ENCODE data around the gene FOXK1. TPM values are rescaled to one million over a fixed set of nuclear protein-coding genes. Genes with fewer than 3 reads are reported as not detected.
A peak's percentile ranks its signal among the peaks of the same experiment; 100 is the strongest.
"Not testable (repeated sequence)": the region's sequence is repeated elsewhere in the genome, so short reads cannot be mapped to it uniquely, and the experiment has no call there.

FOXK1 gene
- total RNA-seq, 1 experiment from 2014 or later: 12.8 TPM

GRCh38 chr7:4667776-4668509, 14.2 kb upstream of the FOXK1 start:
- DNase-seq (ENCODE audit: low spot score): peak; percentile 85

DNA sequence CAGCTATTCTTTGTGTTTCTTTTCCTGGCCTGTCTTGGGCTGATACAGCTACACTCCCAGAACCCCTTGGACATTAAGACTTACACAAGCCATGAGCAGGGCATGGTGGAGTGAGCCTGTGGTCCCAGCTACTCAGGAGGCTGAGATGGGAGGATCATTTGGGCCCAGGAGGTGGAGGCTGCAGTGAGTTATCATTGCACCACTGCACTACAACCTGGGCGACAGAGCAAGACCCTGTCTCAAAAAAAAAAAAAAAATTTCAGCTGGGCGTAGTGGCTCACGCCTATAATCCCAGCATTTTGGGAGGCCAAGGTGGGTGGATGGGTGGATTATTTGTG, 13.6 kb upstream of the FOXK1 start:
- no peak for DNase-seq (ENCODE audit: low spot score)

DNA sequence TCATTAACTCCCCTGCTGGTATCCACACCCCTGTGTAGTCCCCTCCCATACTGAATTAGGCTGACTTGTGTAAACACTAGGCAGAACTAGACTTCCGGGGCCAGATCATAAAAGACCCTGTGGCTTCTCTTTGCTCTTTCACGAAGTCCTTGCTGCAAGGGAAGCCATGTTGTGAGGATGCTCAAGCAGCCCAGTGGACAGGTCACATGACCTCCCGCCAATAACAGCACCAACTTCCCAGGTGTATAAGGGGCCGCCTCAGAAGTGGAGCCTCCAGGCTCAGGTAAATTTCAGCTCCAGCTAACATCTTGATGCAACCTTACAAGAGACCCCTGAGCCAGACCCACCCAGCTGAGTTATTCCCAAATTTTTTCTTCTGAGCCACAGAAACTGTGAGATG, 11.3 kb upstream of the FOXK1 start:
- DNase-seq (ENCODE audit: low spot score): no peak

DNA sequence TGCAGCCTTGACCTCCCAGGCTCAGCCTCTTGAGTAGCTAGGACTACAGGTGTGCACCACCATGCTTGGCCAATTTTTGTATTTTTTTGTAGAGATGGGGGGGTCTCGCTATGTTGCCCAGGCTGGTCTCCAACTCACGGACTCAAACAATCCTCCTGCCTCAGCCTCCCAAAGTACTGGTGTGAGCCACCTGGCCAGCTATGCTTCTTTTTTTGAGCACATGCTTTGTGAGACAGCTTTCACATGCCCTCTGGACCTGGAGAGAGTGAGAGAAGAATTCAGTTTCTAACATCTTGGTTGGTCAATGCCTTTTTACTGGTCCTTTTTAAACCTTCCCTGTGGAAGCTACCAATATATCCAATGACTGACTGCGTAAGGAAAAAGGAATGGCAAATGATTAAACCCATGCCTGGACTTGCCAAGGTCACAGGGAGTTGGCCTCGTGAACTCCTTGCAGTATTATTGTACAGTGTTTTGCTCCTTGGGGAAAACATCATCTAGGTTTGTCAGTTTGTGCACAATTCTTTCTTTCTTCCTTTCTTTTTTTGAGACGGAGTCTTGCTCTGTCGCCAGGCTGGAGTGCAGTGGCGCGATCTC, 6.2 kb upstream of the FOXK1 start:
- DNase-seq (ENCODE audit: low spot score): no peak

DNA sequence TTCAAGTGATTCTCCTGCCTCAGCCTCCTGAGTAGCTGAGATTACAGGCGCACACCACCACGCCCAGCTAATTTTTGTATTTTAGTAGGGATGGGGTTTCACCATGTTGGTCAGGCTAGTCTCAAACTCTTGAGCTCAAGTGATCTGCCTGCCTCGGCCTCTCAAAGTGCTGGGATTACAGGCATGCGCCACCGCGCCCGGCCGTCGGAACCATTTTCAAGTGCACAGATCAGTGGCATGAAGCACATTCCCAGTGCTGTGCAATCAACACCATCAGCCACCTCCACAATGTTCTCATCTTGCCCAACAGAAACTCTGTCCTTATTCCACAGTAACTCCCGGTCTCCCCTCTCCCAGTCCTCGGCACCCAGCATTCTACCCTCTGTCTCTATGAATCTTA, 4.6 kb upstream of the FOXK1 start:
- DNase-seq (ENCODE audit: low spot score): not testable (repeated sequence)

DNA sequence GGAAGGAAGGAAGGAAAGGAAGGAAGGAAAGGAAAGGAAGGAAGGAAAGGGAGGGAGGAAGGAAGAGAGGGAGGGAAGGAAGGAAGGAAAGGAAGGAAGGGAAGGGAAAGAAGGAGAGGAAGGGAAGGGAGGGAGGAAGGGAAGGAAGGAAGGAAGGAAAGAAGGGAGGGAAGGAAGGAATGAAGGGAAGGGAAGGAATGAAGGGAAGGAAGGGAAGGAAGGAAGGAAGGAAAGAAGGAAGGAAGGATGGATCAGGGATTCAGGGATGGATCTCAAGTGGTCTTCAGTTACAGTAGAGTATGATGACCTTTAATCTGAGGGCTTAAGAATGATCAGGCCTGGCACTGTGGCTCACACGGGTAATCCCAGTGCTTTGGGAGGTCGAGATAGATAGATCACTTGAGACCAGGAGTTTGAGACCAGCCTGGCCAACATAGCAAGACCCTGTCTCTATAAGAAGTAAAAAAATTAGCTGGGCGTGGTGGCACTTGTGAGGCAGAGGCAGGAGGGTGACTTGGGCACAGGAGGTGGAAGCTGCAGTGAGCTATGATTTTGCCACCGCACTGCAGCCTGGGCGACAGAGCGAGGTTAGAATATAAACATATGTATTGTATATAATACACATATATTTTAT, 760 bp upstream of the FOXK1 start:
- no peak for DNase-seq (ENCODE audit: low spot score)

GRCh38 chr7:4682621-4683042, 537 bp downstream of the FOXK1 start:
- peak; percentile 73 for DNase-seq (ENCODE audit: low spot score)

DNA sequence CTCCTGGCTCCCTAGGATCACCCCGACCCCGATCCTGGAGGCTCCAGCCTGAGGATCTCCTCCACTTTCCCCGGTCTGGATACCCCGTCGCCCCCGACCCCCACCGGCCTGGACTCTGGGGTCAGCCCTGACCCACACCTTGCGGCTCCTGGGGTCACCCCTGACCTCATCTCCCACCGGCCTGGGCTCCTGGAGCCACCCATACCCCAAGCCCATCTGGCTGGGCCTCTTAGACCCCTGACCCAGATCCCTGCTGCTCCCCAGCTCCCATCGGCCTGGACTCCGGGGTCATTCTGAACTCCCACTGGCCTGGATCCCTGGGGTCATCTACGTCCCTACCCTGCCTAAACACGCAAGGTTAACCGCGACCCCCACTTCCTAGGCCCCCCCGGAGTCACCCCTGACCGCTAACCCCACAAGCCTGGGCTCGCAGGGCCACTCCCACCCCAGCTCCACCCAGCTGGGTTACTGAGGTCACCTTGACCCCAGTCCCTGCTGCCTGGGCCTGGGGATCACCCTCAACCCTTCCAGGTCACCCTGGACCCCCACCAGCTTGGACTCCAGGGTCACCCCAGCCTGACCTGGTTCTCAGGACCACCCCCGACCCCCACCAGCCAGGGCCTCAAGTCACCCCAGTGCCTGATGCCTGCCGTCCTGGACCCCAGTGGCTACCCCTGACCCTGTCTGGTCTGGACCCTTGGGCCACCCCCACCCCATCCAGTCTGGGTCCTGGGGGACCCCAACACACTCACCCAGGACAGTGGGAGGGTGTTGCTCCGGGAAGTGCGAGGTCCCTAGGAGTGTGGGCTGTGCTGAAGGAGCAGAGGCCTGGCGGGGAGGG, 1.2 kb downstream of the FOXK1 start:
- DNase-seq (ENCODE audit: low spot score): no peak

DNA sequence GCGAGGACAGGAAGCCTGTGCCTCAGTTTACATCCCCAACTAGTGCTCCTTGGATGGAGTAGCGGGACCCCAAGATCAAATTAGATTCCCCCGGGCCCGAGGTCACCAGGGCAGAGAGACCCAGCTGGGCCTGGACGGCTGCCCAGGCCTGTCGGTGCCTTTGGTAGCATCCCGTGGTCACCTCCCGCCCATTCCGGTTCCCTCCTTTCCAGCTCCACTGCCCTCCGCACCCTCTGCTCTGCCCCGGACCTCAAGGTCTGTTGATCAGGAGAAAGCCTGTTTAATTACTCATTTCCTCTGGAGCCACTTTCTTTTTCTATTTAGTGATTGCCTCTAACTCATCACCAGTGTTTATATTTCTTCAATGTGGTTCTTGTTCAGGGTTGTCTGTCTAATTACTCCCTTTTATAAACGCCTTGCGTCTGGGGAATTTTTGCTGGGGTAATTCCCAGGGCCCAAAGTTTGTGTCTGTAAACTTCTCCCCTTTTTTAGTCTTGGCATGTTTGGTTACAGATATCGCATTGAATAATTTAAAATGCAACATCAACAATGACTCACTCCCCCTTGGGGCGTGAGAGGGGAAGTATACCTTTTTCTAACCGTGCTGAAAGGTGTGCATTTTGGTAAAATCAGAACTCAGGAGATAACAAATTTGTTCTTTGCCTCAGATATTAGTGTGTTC, 1.9 kb downstream of the FOXK1 start:
- DNase-seq (ENCODE audit: low spot score): peak; percentile 86

DNA sequence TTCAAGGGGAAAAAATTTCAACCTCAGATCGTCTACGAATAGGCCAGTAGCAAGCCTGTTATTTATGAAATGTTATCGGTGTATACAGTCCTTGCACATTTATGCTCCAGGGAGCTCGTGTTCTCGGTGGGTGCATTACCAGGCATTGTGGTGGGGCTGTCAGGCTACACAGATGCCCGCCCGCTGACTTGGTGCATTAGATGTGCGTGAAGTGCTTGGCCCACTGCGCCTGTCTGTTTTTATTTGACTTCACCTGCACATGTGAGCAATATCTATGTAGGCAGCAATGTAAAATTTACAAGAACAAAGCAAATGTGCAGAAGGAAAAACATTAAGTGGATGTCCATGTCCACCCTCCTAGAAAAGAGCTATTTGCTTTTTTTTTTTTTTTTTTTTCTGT, 2.8 kb downstream of the FOXK1 start:
- DNase-seq (ENCODE audit: low spot score): no peak

DNA sequence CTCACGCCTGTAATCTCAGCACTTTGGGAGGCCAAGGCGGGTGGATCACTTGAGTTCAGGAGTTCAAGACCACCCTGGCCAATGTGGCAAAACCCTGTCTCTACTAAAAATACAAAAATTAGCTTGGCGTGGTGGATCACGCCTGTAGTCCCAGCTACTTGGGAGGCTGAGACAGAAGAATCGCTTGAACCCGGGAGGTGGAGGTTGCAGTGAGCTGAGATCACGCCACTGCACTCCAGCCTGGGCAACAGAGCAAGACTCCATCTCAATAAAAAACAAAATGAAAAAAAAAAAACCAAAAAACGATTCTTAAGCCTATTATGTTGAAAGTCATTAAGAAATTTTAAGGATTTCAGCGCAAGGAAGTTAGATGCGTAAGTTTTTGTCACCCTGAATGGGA, 3.6 kb downstream of the FOXK1 start:
- DNase-seq (ENCODE audit: low spot score): not testable (repeated sequence)

- no peak for DNase-seq (ENCODE audit: low spot score)
Observed at GRCh38 chr7:4687956-4688355, 5.9 kb downstream of the FOXK1 start.

- DNase-seq (ENCODE audit: low spot score): no peak
Observed at GRCh38 chr7:4689151-4689550, 7.1 kb downstream of the FOXK1 start.

DNA sequence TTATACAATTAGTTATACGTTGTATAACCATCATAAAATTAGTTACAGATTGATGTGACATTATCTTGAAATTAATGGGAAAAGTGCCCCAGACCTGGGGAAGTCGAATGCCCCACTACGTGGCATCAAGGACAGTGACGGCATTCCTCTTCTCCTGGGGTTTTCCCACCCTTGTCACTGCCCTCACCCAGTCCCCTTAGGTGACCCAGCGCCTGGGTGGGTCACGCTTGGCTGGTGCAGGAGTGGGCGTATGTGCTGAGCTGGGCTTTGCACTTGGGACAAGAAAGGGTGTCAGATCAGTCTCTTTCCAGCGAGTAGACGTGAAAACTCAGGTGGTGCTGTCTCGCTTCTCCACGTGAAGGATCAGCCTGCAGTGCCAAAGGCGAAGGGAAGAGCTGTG, 7.6 kb downstream of the FOXK1 start:
- no peak for DNase-seq (ENCODE audit: low spot score)

DNA sequence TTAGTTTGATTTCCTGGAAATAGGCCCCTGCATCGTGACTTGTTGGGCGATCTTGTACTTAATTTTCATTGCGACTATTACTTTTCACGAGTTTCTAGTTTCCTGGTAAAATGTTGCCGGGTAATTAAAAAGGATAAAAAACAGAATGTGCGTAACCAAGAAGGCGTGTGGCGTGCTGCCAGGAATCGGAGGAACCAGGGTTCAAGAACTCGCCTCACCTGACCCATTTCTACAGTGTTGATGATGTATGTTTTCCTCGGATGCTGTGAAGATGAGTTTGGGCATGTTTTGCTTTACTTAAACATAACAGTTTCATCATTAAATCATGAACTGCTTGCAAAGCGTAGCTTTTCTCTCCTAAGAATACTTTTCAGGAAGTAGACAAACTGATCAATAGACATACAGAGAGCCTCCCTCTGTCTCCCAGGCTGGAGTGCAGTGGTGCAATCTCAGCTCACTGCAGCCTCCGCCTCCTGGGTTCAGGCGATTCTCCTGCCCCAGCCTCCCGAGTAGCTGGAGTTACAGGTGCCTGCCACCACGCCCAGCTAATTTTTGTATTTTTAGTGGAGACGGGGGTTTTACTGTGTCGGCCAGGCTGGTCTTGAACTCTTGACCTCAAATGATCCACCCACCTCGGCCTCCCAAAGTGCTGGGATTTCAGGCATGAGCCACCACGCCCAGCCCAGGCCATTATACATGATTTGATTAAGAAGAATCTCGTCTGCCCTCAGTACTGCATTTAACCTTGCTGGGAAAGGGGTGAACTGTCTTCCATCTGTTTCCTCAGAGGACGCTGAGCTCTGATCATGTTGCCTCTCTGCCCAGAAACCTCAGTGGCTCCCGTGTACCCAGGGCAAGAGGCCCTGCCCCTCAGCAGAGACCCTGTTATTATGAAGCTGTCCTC, 9.1 kb downstream of the FOXK1 start:
- DNase-seq (ENCODE audit: low spot score): no peak

DNA sequence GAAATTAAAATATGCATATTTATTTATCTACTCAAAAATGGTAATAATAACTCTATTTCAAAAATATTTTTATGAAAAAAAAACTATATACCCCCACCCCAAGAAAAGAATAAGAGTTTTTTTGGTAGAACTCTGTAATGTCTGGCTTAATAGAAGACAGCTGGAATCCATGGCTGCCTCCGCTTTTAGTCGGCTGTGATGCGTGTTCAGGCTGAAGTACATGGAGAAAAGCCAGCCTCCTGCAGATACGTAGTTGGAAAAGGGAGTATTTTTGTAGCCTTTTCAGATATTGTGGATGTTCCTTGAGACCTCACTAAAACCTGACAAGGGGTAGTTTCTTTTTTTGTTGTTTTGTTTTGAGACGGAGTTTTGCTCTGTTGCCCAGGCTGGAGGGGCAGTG, 10.0 kb downstream of the FOXK1 start:
- no peak for DNase-seq (ENCODE audit: low spot score)

DNA sequence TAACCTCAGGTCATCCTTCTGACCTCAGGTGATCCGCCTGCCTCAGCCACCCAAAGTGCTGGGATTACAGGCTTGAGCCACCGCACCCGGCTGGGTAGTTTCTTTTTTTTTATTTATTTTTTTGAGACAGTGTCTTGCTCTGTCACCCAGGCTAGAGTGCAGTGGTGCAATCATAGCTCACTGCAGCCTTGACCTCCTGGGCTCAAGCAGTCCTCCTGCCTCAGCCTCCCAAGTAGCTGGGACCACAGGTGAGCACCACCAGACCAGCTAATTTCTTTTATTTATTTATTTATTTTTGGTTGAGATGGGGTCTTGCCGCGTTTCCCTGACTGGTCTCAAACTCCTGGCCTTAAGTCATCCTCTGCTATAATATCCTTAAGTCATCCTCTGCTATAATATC, 10.5 kb downstream of the FOXK1 start:
- DNase-seq (ENCODE audit: low spot score): not testable (repeated sequence)

- DNase-seq (ENCODE audit: low spot score): no peak
Observed at GRCh38 chr7:4693152-4693551, 11.1 kb downstream of the FOXK1 start.

GRCh38 chr7:4693749-4694148, 11.7 kb downstream of the FOXK1 start:
- no peak for DNase-seq (ENCODE audit: low spot score)

DNA sequence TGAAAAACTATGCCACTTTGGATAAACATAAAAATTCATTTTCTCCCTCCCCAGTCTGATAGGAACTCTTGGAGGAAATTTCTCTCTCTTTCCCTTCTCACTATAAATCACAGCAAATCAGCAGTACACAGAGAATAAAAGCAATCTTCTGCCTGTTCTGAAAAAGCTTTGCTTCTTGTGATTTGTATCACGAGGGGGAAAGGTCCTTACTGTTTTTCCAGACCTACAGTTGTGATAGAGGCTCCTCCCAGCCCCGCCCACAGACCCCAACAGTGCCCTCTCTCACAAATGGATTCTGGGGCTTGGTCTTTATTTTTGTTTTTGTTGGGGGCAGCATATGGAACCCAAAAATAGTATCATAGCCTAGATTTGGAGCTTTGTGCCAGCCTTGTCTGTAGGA, 12.2 kb downstream of the FOXK1 start:
- no peak for DNase-seq (ENCODE audit: low spot score)

All from H4 (cell line).